ENCODE results near the gene PABPN1L.

PABPN1L gene

GRCh38 chr16:88866151-88866920 is at the start of gene PABPN1L:
TSS of gene PABPN1L (minus strand) at chr16:88866660. CDS start at chr16:88866606, 54 bp downstream.
- no peak for DNase-seq (ENCODE audit: low spot score)

- no peak for DNase-seq (ENCODE audit: low spot score)
These were observed 49.3 kb upstream of the PABPN1L start for GRCh38 chr16:88915639-88916327.

GRCh38 chr16:88914750-88915368 is 48.4 kb upstream of the PABPN1L start:
- peak; percentile 60 for DNase-seq (ENCODE audit: low spot score)

- no peak for DNase-seq (ENCODE audit: low spot score)
These were observed 47.4 kb upstream of the PABPN1L start for GRCh38 chr16:88913870-88914269.

GRCh38 chr16:88913001-88913612 is 46.6 kb upstream of the PABPN1L start:
- DNase-seq (ENCODE audit: low spot score), result no peak

GRCh38 chr16:88912556-88912955 is 46.1 kb upstream of the PABPN1L start:
- DNase-seq (ENCODE audit: low spot score), result no peak

- no peak for DNase-seq (ENCODE audit: low spot score)
These were observed 45.5 kb upstream of the PABPN1L start for GRCh38 chr16:88911946-88912310.

- DNase-seq (ENCODE audit: low spot score), result no peak
These were observed 44.9 kb upstream of the PABPN1L start for GRCh38 chr16:88911136-88911945.

GRCh38 chr16:88910284-88911135 is 44.0 kb upstream of the PABPN1L start:
- DNase-seq (ENCODE audit: low spot score), result no peak

- DNase-seq (ENCODE audit: low spot score), result no peak
These were observed 43.2 kb upstream of the PABPN1L start for GRCh38 chr16:88909431-88910210.

GRCh38 chr16:88908307-88908706 is 41.8 kb upstream of the PABPN1L start:
- no peak for DNase-seq (ENCODE audit: low spot score)

- no peak for DNase-seq (ENCODE audit: low spot score)
These were observed 41.3 kb upstream of the PABPN1L start for GRCh38 chr16:88907768-88908167.

GRCh38 chr16:88906535-88907105 is 40.2 kb upstream of the PABPN1L start:
- DNase-seq (ENCODE audit: low spot score), result no peak

- DNase-seq (ENCODE audit: low spot score), result no peak
These were observed 39.6 kb upstream of the PABPN1L start for GRCh38 chr16:88906020-88906419.

GRCh38 chr16:88905563-88905962 is 39.1 kb upstream of the PABPN1L start:
- no peak for DNase-seq (ENCODE audit: low spot score)

- DNase-seq (ENCODE audit: low spot score), result no peak
These were observed 38.4 kb upstream of the PABPN1L start for GRCh38 chr16:88904676-88905365.

GRCh38 chr16:88903267-88903666 is 36.8 kb upstream of the PABPN1L start:
- DNase-seq (ENCODE audit: low spot score), result no peak

GRCh38 chr16:88902744-88903143 is 36.3 kb upstream of the PABPN1L start:
- DNase-seq (ENCODE audit: low spot score), result no peak

- DNase-seq (ENCODE audit: low spot score), result no peak
These were observed 35.4 kb upstream of the PABPN1L start for GRCh38 chr16:88901718-88902337.

Data from AG08396 (cell line).